ENCODE results near the gene TAS2R14. TPM values are rescaled to one million over a fixed set of nuclear protein-coding genes. Genes with fewer than 3 reads are reported as not detected.

Gene TAS2R14
- total RNA-seq, 2 donors from 2014 or later, result 2.0 to 8.1 TPM

DNA sequence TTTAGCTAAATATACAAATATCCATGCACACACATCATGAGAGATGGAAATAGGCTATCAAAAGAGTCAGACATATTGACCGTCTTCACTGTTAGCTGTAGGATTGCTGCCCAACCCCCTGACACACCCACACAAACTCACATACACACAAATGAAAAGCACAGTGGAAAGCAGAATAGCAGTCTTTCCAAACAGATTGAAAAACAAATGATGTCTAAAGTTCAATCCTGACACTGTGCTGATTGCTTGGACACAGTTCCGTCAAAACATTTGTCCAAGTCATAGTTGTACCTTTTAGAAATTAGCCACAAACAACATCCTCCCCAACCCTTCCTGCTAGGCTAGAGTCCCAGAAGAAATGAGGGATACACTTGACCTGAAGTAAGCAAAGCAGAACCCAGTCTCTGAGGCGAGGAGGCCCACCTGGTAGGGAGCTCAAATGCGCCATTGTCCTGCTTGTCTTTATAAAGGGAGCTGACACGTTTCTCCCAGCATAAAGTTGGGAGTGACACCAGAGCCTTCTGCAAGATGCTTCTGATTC is 10.2 kb downstream of the TAS2R14 start, which contains the start of gene PRH2:
Gene PRH2, plus strand, starts transcription at position 491 of the 541 bp plus-strand sequence. Its CDS starts 38 bp downstream, at position 529.
- WGBS, 2 experiments (ENCODE audit: insufficient coverage in 1 of 2, insufficient read length in 1 of 2), result 93% methylated on average over 3 to 5 of the region's 5 CpGs
- Histone ChIP-seq H3K27ac (ENCODE audit: low read depth, low read length) (no peak within 1 kb of the TSS), H3K4me1 (ENCODE audit: control insufficient read depth, insufficient read depth, low read length) (no peaks in the 10 kb centered on the region), H3K36me3 (ENCODE audit: control insufficient read depth, insufficient read depth, low read length) (no peaks in the 10 kb centered on the region), H3K9me3 (ENCODE audit: control insufficient read depth, low read length) (no peaks in the 10 kb centered on the region), H3K27me3 (ENCODE audit: control insufficient read depth, insufficient read depth, low read length, poor library complexity, severe bottlenecking) (no peaks in the 10 kb centered on the region), H3K4me3 (ENCODE audit: low read length) (no peak within 1 kb of the TSS), H3K9ac (ENCODE audit: extremely low read depth, low read length, poor library complexity, severe bottlenecking) (no peak within 1 kb of the TSS)
- H3K36me3 Mint-ChIP-seq (ENCODE audit: low read depth), result peaks cover 23% of the 10 kb centered on the region
- no peaks in the 10 kb centered on the region for H3K27me3 Mint-ChIP-seq (ENCODE audit: insufficient read depth)
- H3K27ac Mint-ChIP-seq, result no peak within 1 kb of the TSS
- TF ChIP-seq, protein P1, sequence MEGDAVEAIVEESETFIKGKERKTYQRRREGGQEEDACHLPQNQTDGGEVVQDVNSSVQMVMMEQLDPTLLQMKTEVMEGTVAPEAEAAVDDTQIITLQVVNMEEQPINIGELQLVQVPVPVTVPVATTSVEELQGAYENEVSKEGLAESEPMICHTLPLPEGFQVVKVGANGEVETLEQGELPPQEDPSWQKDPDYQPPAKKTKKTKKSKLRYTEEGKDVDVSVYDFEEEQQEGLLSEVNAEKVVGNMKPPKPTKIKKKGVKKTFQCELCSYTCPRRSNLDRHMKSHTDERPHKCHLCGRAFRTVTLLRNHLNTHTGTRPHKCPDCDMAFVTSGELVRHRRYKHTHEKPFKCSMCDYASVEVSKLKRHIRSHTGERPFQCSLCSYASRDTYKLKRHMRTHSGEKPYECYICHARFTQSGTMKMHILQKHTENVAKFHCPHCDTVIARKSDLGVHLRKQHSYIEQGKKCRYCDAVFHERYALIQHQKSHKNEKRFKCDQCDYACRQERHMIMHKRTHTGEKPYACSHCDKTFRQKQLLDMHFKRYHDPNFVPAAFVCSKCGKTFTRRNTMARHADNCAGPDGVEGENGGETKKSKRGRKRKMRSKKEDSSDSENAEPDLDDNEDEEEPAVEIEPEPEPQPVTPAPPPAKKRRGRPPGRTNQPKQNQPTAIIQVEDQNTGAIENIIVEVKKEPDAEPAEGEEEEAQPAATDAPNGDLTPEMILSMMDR (conservative IDR thresholded peaks at IDR 0.05), result no peak
- H3K9me3 Mint-ChIP-seq, result peaks cover 8% of the 10 kb centered on the region
- H3K4me1 Mint-ChIP-seq, result no peaks in the 10 kb centered on the region
- no peak within 1 kb of the TSS for H3K4me3 Mint-ChIP-seq
- DNase-seq, result no peak

DNA sequence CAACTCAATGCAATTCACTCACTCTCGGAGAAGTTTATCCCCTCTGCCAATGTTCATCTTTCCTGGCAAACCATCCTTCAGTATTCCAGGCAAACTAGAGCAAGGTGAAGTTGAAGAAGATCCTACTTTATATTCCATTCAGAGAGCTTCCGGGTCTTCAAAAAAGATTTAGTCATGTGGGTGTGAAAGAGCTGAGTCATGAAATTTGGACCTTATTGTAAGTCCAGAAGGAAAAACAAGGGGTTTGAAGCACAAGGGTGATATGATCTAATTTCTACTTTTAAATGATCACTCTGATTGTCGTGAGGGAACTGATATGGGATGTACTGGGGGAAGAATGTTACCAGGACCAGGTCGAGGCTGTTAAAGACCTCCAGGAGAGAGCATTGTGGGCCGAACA is 12.8 kb downstream of the TAS2R14 start:
- H3K4me3 ChIP-seq (ENCODE audit: low read length), result no peak overlapping the region
- H3K4me1 ChIP-seq (ENCODE audit: control insufficient read depth, insufficient read depth, low read length), result no peaks in the 10 kb centered on the region
- H3K9me3 ChIP-seq (ENCODE audit: control insufficient read depth, low read length), result no peaks in the 10 kb centered on the region
- Mint-ChIP-seq H3K4me1 (no peaks in the 10 kb centered on the region), H3K27me3 (ENCODE audit: insufficient read depth) (no peaks in the 10 kb centered on the region), H3K36me3 (ENCODE audit: low read depth) (peaks cover 23% of the 10 kb centered on the region), H3K9me3 (peaks cover 8% of the 10 kb centered on the region), H3K4me3 (no peak overlapping the region), H3K27ac (no peak overlapping the region)
- no peaks in the 10 kb centered on the region for H3K36me3 ChIP-seq (ENCODE audit: control insufficient read depth, insufficient read depth, low read length)
- no peak overlapping the region for H3K27ac ChIP-seq (ENCODE audit: low read depth, low read length)
- TF ChIP-seq, protein P1 (conservative IDR thresholded peaks at IDR 0.05), result no peak
- no peak for DNase-seq
- H3K9ac ChIP-seq (ENCODE audit: extremely low read depth, low read length, poor library complexity, severe bottlenecking), result no peak overlapping the region
- H3K27me3 ChIP-seq (ENCODE audit: control insufficient read depth, insufficient read depth, low read length, poor library complexity, severe bottlenecking), result no peaks in the 10 kb centered on the region
- WGBS, 2 experiments (ENCODE audit: insufficient coverage in 1 of 2, insufficient read length in 1 of 2), result 95 to 100% methylated on average over 4 to 5 of the region's 5 CpGs

DNA sequence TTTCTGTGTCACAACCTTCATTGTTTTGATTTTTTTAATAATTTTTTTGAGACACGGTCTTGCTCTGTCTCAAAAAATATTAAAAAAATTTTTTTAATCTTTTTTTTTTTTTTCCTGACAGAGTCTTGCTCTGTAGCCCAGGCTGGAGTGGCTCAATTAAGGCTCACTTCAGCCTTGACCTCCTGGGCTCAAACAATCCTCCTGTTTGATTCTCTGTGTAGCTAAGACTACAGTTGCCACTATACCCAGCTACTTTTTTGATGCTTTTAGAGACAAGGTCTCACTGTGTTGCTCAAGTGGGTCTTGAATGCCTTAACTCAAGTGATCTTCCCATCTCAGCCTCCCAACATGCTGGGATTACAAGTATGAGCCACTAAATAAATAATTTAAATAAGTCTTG is 19.3 kb downstream of the TAS2R14 start:
- H3K27me3 ChIP-seq (ENCODE audit: control insufficient read depth, insufficient read depth, low read length, poor library complexity, severe bottlenecking), result no peaks in the 10 kb centered on the region
- no peaks in the 10 kb centered on the region for H3K4me1 Mint-ChIP-seq
- 100% methylated on average over 1 of the region's 1 CpG; no CpG with 5 or more reads in 1 of the 2 experiments for WGBS, 2 experiments (ENCODE audit: insufficient coverage in 1 of 2, insufficient read length in 1 of 2)

More for the DNA sequence above, 19.3 kb downstream of the TAS2R14 start:
- Mint-ChIP-seq H3K9me3 (peaks cover 4% of the 10 kb centered on the region), H3K36me3 (ENCODE audit: low read depth) (peaks cover 7% of the 10 kb centered on the region), H3K27me3 (ENCODE audit: insufficient read depth) (no peaks in the 10 kb centered on the region), H3K4me3 (no peak overlapping the region), H3K27ac (no peak overlapping the region)
- no peak for DNase-seq
- Histone ChIP-seq H3K27ac (ENCODE audit: low read depth, low read length) (no peak overlapping the region), H3K36me3 (ENCODE audit: control insufficient read depth, insufficient read depth, low read length) (no peaks in the 10 kb centered on the region), H3K9me3 (ENCODE audit: control insufficient read depth, low read length) (no peaks in the 10 kb centered on the region), H3K9ac (ENCODE audit: extremely low read depth, low read length, poor library complexity, severe bottlenecking) (no peak overlapping the region), H3K4me1 (ENCODE audit: control insufficient read depth, insufficient read depth, low read length) (no peaks in the 10 kb centered on the region), H3K4me3 (ENCODE audit: low read length) (no peak overlapping the region)
- TF ChIP-seq, protein P1 (conservative IDR thresholded peaks at IDR 0.05), result no peak

Measured in endodermal cell (in vitro differentiated cells).